Calu3 (cell line): ENCODE results near the gene CHD5. TPM values are rescaled to one million over a fixed set of nuclear protein-coding genes. Genes with fewer than 3 reads are reported as not detected.

Source experiments
- BruUV-seq: library from RNA; stranded (reverse); fragments of 400-500 nt; replicated peaks from 2 replicates; lab custom pipeline; 2021; lab: Mats Ljungman, UMichigan
- CTCF ChIA-PET: fragments of 300-600 bp; sonication (Branson Sonifier 250); formaldehyde crosslinking; loops from one replicate; lab custom pipeline; 2022; ENCODE audit warnings: antibody characterized with exemption; lab: Charles Lee
- DNase-seq: peaks from one replicate; pipeline ENCODE4 v3.0.0; 2022
- H3K27ac Mint-ChIP-seq: one replicate; pipeline ENCODE4 v1.8.0; 2022; ENCODE audit warnings: mixed read lengths; ENCODE audit not compliant: unreplicated experiment
- H3K27me3 Mint-ChIP-seq: one replicate; pipeline ENCODE4 v1.8.0; 2022; ENCODE audit warnings: mixed read lengths; ENCODE audit not compliant: unreplicated experiment
- H3K36me3 Mint-ChIP-seq: one replicate; pipeline ENCODE4 v1.8.0; 2022; ENCODE audit warnings: mild to moderate bottlenecking, moderate library complexity, mixed read lengths; ENCODE audit not compliant: insufficient read depth, unreplicated experiment
- H3K4me1 Mint-ChIP-seq: one replicate; pipeline ENCODE4 v1.8.0; 2022; ENCODE audit warnings: mild to moderate bottlenecking, low read depth, mixed read lengths; ENCODE audit not compliant: unreplicated experiment
- H3K4me3 Mint-ChIP-seq: one replicate; pipeline ENCODE4 v1.8.0; 2022; ENCODE audit warnings: mild to moderate bottlenecking, low read depth, moderate library complexity, mixed read lengths; ENCODE audit not compliant: unreplicated experiment
- H3K9me3 Mint-ChIP-seq: one replicate; pipeline ENCODE4 v1.8.0; 2022; ENCODE audit warnings: low read depth, mixed read lengths; ENCODE audit not compliant: unreplicated experiment
- CTCF ChIP-seq: fragments of 200-600 bp; IDR thresholded peaks from one replicate; pipeline ENCODE4 v1.8.0; 2022; ENCODE audit warnings: antibody characterized with exemption; ENCODE audit not compliant: unreplicated experiment
- intact Hi-C: fragments of 100-400 bp; cut with micrococcal nuclease; formaldehyde crosslinking; loops from one replicate; pipeline ENCODE4 v1.10.0; 2022; ENCODE audit not compliant: unreplicated experiment
- total RNA-seq: library from RNA; stranded (reverse); gene quantifications from 2 replicates; pipeline ENCODE4 v1.2.3, GENCODE V29; 2022

CHD5 gene
- total RNA-seq, 1 experiment from 2014 or later: 0.28 TPM

DNA sequence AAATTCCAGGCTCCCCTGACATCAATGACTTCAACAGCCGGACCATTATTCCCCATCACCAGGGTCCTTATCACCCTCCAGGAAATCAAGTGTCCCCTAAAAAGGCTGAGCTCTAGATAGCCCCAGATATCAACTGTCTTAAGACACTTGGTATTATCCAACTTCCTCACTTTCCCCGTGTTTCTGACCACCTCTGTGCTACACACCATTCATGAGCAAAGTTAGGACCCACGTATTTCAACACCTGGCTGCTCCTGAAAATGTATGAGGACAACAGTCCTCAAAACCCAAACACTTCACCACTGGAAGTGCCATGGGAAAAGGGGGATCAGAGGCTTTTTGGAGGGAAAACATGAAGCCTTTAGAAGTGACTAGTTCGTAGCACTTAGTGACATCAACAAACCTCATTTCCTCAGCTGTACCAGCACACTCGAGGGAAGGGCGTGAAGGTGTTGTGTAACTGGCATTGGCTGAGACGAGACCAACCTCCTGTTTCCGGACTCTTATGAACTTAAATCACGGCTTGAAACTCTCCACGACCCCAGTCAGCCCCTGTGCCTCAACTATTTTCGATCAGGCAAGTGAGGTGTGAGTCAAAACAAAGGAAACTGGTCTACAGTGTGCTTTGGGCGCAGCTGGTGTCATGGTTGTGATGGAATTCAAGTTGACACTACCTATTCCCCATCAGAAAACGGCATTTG, 4.1 kb upstream of the CHD5 start:
- no peak overlapping the region for H3K4me3 Mint-ChIP-seq
- no peak for TF ChIP-seq CTCF
- H3K27ac Mint-ChIP-seq: peak overlapping the region; percentile 30
- CTCF ChIA-PET: no interaction called here
- BruUV-seq: no TSS peak
- no peaks in the 10 kb centered on the region for H3K9me3 Mint-ChIP-seq
- H3K4me1 Mint-ChIP-seq: no peaks in the 10 kb centered on the region
- no peak for DNase-seq
- H3K36me3 Mint-ChIP-seq: peaks cover 31% of the 10 kb centered on the region
- intact Hi-C loops: no loop called here
- H3K27me3 Mint-ChIP-seq: peaks cover 14% of the 10 kb centered on the region

DNA sequence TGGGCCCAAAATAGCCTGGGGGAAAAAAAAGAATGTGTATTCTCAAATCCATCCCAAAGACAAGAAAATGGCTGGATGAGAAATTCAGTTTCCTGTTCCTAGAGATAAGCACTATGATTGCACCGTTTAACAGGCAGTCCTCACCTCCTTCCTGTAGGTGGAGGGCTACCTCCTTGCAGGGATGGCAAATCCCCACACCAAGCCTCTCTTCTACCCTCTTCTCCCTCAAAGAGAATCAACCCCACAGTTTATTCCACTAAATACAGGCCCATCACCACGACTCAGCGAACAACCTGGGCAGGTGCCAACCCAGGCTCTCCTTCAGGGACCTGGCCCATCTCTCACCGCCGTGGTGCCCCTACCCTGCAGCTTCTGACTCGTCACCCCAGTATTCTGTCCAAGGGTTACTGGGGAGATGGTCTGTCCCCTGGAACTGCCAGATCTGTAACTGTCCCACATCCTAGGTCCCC, 3.4 kb upstream of the CHD5 start:
- no peak for DNase-seq

DNA sequence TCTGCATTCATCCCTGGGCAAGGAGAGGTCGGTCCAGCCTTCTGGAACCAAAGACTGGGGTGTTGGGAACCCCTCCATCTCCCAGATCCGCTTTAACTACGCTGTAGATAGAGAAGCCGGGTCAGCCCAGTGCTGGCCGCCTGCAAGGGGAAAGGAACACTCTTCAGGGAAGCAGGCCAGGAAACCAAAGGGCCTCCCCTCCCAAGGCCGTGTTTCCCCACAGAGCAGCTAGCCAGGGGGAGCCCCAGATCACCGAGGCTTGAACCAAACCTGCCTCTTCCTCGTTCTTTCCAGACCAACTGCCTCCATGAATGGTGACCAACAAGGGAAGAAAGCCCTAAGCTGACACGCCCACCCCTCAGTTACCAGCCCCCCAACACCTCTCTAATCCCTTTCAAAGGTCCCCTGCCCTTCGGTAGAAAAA, 1.2 kb upstream of the CHD5 start:
- intact Hi-C loops: no loop called here
- Mint-ChIP-seq H3K4me1 (no peaks in the 10 kb centered on the region), H3K4me3 (peak overlapping the region; percentile 16), H3K27ac (no peak overlapping the region), H3K36me3 (peaks cover 32% of the 10 kb centered on the region), H3K9me3 (no peaks in the 10 kb centered on the region), H3K27me3 (peaks cover 39% of the 10 kb centered on the region)
- no peak for TF ChIP-seq CTCF
- CTCF ChIA-PET: interaction anchor here (1.0 kb wide), 1 partner anchor 23 kb away, joined by 4 read pairs; no protein-coding TSS in a partner anchor
- BruUV-seq: no TSS peak
- DNase-seq: no peak

More for the DNA sequence above, 3.4 kb upstream of the CHD5 start:
- intact Hi-C loops: no loop called here
- peaks cover 30% of the 10 kb centered on the region for H3K36me3 Mint-ChIP-seq
- H3K27me3 Mint-ChIP-seq: peaks cover 20% of the 10 kb centered on the region
- BruUV-seq: no TSS peak
- CTCF ChIA-PET: no interaction called here
- no peak overlapping the region for H3K4me3 Mint-ChIP-seq
- no peaks in the 10 kb centered on the region for H3K9me3 Mint-ChIP-seq
- no peaks in the 10 kb centered on the region for H3K4me1 Mint-ChIP-seq
- TF ChIP-seq CTCF: no peak
- no peak overlapping the region for H3K27ac Mint-ChIP-seq

DNA sequence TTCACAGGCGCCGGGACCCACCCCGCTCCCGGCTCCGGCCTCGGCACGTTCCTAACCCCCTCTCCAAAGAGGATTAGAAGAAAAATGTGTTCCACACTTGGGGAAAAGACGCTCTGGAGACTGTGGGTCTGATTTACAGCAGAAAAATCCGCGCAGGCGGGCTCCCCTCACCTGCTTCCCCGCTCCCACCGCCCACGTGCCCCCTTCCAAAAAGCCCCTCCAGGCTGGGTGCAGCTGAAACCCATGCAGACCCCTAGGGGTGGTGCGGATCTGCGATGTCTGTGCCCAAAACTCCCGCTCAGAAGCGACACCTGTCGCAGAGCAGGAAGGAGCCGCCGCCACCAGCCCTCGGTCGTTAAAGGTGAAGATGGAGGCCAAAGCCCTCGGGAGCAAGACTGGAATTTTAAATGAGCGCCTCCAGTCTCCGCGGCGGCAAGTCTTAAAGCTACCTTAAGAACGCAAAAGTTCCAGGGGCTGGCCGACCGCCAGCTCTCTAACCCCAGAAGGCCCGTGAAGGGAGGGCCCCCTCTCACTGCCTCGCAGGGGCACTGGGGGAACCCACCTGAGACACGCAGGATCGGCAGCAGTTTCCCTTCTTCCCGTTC, 688 bp upstream of the CHD5 start:
- Mint-ChIP-seq H3K9me3 (no peaks in the 10 kb centered on the region), H3K36me3 (peaks cover 27% of the 10 kb centered on the region), H3K4me1 (no peaks in the 10 kb centered on the region), H3K4me3 (peak overlapping the region; percentile 16), H3K27ac (no peak overlapping the region), H3K27me3 (peaks cover 39% of the 10 kb centered on the region)
- intact Hi-C loops: no loop called here
- CTCF ChIA-PET: interaction anchor here (1.0 kb wide), 1 partner anchor 24 kb away, joined by 4 read pairs; no protein-coding TSS in a partner anchor
- DNase-seq: no peak
- TF ChIP-seq CTCF: no peak
- BruUV-seq: no TSS peak
